H1 (cell line): ENCODE results near the gene ACP2. TPM values are rescaled to one million over a fixed set of nuclear protein-coding genes. Genes with fewer than 3 reads are reported as not detected.
"Not testable (repeated sequence)": the region's sequence is repeated elsewhere in the genome, so short reads cannot be mapped to it uniquely, and the experiment has no call there.

Experiments
- CTCF ChIA-PET: fragments of 300-600 bp; sonication (Branson Sonifier 250); formaldehyde crosslinking; loops from one replicate; lab custom pipeline; 2021; ENCODE audit not compliant: partially characterized antibody; lab: Charles Lee
- POLR2A ChIA-PET: fragments of 300-600 bp; sonication (Branson Sonifier 250); formaldehyde crosslinking; loops from one replicate; lab custom pipeline; 2021; ENCODE audit warnings: inconsistent platforms; ENCODE audit not compliant: partially characterized antibody; lab: Charles Lee
- DNase-seq, 2 experiments: peaks; one replicate each; pipeline versions ENCODE4 v3.0.0 to v3.0.0-alpha.2; 2010 to 2022; ENCODE audit warnings: low spot score in 2 of 2, low read depth in 1 of 2, mixed read lengths in 1 of 2
- FAIRE-seq: peaks from 2 replicates; lab custom pipeline; 2011; peaks lifted over from hg19 to GRCh38; lab: Jason Lieb, UNC
- H2AFZ ChIP-seq: 2 replicates; pipeline ENCODE4 v1.8.1; 2012; ENCODE audit warnings: low read length, inconsistent platforms
- H2AK5ac ChIP-seq: 2 replicates; pipeline ENCODE4 v1.6.1; 2013; ENCODE audit warnings: low read depth, low read length
- H2BK120ac ChIP-seq: replicated peaks from 2 replicates; pipeline ENCODE3; 2013; ENCODE audit warnings: low read depth, low read length, inconsistent platforms
- H2BK12ac ChIP-seq: 2 replicates; pipeline ENCODE4 v1.6.1; 2013; ENCODE audit warnings: low read depth, low read length
- H2BK15ac ChIP-seq: 2 replicates; pipeline ENCODE4 v1.6.1; 2013; ENCODE audit warnings: low read length
- H2BK20ac ChIP-seq: 2 replicates; pipeline ENCODE4 v1.6.1; 2013; ENCODE audit warnings: low read length
- H2BK5ac ChIP-seq: 2 replicates; pipeline ENCODE4 v1.6.1; 2013; ENCODE audit warnings: low read depth, low read length
- H3K14ac ChIP-seq: 2 replicates; pipeline ENCODE4 v1.6.1; 2013; ENCODE audit warnings: inconsistent platforms; ENCODE audit not compliant: insufficient read length
- H3K18ac ChIP-seq: 2 replicates; pipeline ENCODE4 v1.6.1; 2013; ENCODE audit warnings: low read length; ENCODE audit errors: extremely low read depth
- H3K23ac ChIP-seq: 2 replicates; pipeline ENCODE4 v1.6.1; 2013; ENCODE audit warnings: inconsistent platforms; ENCODE audit not compliant: insufficient read length
- H3K23me2 ChIP-seq: 2 replicates; pipeline ENCODE4 v1.6.1; 2013; ENCODE audit warnings: low read depth, low read length
- H3K27ac ChIP-seq: 2 replicates; pipeline ENCODE4 v1.6.1; 2011; ENCODE audit warnings: low read depth, low read length, inconsistent platforms
- H3K27me3 ChIP-seq, 4 experiments: replicated peaks in 1 of 4; 1 replicate in 1 of 4; 2 replicates in 3 of 4; pipeline versions ENCODE4 v1.6.1 to v1.8.1; 2011 to 2013; ENCODE audit warnings: low read length in 3 of 4, mild to moderate bottlenecking in 3 of 4, inconsistent platforms in 2 of 4, mixed read lengths in 2 of 4, moderate library complexity in 1 of 4; ENCODE audit not compliant: control insufficient read depth in 3 of 4, insufficient read depth in 3 of 4; ENCODE audit errors: extremely low read depth in 1 of 4
- H3K36me3 ChIP-seq, 4 experiments: 2 replicates each; pipeline versions ENCODE4 v1.6.1 to v1.8.1; 2011 to 2013; ENCODE audit warnings: mild to moderate bottlenecking in 4 of 4, low read length in 3 of 4, moderate library complexity in 2 of 4, control low read depth in 1 of 4, inconsistent platforms in 1 of 4; ENCODE audit not compliant: insufficient read depth in 4 of 4, control insufficient read depth in 2 of 4
- H3K4ac ChIP-seq: replicated peaks from 2 replicates; pipeline ENCODE3; 2013; ENCODE audit warnings: low read length, low read depth, mixed read lengths, inconsistent platforms; ENCODE audit not compliant: insufficient read length
- H3K4me1 ChIP-seq, 4 experiments: replicated peaks in 1 of 4; 1 replicate in 1 of 4; 2 replicates in 3 of 4; pipeline versions ENCODE4 v1.6.1 to v1.8.1; 2011 to 2013; ENCODE audit warnings: low read length in 3 of 4, inconsistent platforms in 2 of 4, mixed read lengths in 1 of 4; ENCODE audit not compliant: insufficient read depth in 4 of 4, control insufficient read depth in 3 of 4
- H3K4me2 ChIP-seq, 2 experiments: 2 replicates each; pipeline versions ENCODE4 v1.6.1 to v1.8.1; 2011 to 2013; ENCODE audit warnings: low read depth in 2 of 2, low read length in 2 of 2, control low read depth in 1 of 2, inconsistent platforms in 1 of 2, mild to moderate bottlenecking in 1 of 2; ENCODE audit not compliant: insufficient read depth in 1 of 2
- H3K4me3 ChIP-seq, 4 experiments: fragments of 200-600, 300-600 bp in 1 of 4; sonication (generic), shearing (Covaris generic), sonication (Bioruptor Twin) in 1 of 4; 2 replicates each; pipeline versions ENCODE4 v1.5.1 to v1.8.1; 2011 to 2016; ENCODE audit warnings: low read length in 4 of 4, low read depth in 3 of 4, control low read depth in 2 of 4, inconsistent platforms in 2 of 4, mild to moderate bottlenecking in 2 of 4, mixed read lengths in 1 of 4, moderate library complexity in 1 of 4; ENCODE audit not compliant: insufficient read depth in 2 of 4; ENCODE audit errors: extremely low read depth in 1 of 4
- H3K56ac ChIP-seq: replicated peaks from 2 replicates; pipeline ENCODE3; 2013; ENCODE audit warnings: low read depth, mild to moderate bottlenecking, mixed read lengths, low read length, inconsistent platforms; ENCODE audit not compliant: insufficient read length
- H3K79me1 ChIP-seq: 2 replicates; pipeline ENCODE4 v1.6.1; 2013; ENCODE audit warnings: low read depth, low read length, control low read depth
- H3K79me2 ChIP-seq, 2 experiments: 2 replicates each; pipeline versions ENCODE4 v1.6.1 to v1.8.1; 2012 to 2013; ENCODE audit warnings: low read length in 2 of 2, mild to moderate bottlenecking in 2 of 2, inconsistent platforms in 1 of 2; ENCODE audit not compliant: insufficient read depth in 2 of 2, control insufficient read depth in 1 of 2
- H3K9ac ChIP-seq, 4 experiments: replicated peaks in 1 of 4; 1 replicate in 1 of 4; 2 replicates in 3 of 4; pipeline versions ENCODE4 v1.6.1 to v1.8.1; 2011 to 2013; ENCODE audit warnings: low read depth in 3 of 4, low read length in 3 of 4, control low read depth in 2 of 4, mild to moderate bottlenecking in 2 of 4, moderate library complexity in 2 of 4, inconsistent platforms in 1 of 4; ENCODE audit errors: extremely low read depth in 1 of 4
- H3K9me3 ChIP-seq, 2 experiments: 2 replicates each; pipeline versions ENCODE4 v1.6.1 to v1.8.1; 2012 to 2013; ENCODE audit warnings: mild to moderate bottlenecking in 2 of 2, moderate library complexity in 2 of 2, control low read depth in 1 of 2, inconsistent platforms in 1 of 2, low read depth in 1 of 2, low read length in 1 of 2, mixed read lengths in 1 of 2; ENCODE audit not compliant: insufficient read depth in 2 of 2
- H4K20me1 ChIP-seq, 2 experiments: replicated peaks in 1 of 2; 2 replicates each; pipeline versions ENCODE3 to v1.8.1; 2011 to 2013; ENCODE audit warnings: inconsistent platforms in 2 of 2, low read length in 2 of 2, mild to moderate bottlenecking in 1 of 2; ENCODE audit not compliant: insufficient read depth in 2 of 2, control insufficient read depth in 1 of 2
- H4K5ac ChIP-seq: 2 replicates; pipeline ENCODE4 v1.6.1; 2013; ENCODE audit warnings: low read length, low read depth, mixed read lengths, inconsistent platforms; ENCODE audit not compliant: insufficient read length
- H4K8ac ChIP-seq: 2 replicates; pipeline ENCODE4 v1.8.0; 2013; ENCODE audit warnings: mild to moderate bottlenecking, moderate library complexity, low read length, inconsistent platforms; ENCODE audit not compliant: insufficient read depth; ENCODE audit errors: extremely low read depth
- H4K91ac ChIP-seq: replicated peaks from 2 replicates; pipeline ENCODE3; 2013; ENCODE audit warnings: low read length, mixed read lengths, inconsistent platforms; ENCODE audit not compliant: insufficient read length
- WGBS, 2 experiments: shearing (Covaris generic) in 1 of 2; methylation state at CpG; one replicate each; pipeline versions ENCODE4 v1.1.6 to v1.1.7; 2013 to 2015; ENCODE audit warnings: low lambda C conversion rate in 2 of 2, mixed read lengths in 2 of 2, inconsistent platforms in 1 of 2, low coverage in 1 of 2, missing lambda C conversion rate in 1 of 2; ENCODE audit not compliant: insufficient replicate concordance in 2 of 2, insufficient coverage in 1 of 2, insufficient read length in 1 of 2; ENCODE audit errors: extremely low coverage in 1 of 2, missing lambda C conversion rate in 1 of 2; 5-methylcytosine and 5-hydroxymethylcytosine counted together
- polyA plus RNA-seq, 7 experiments: library from polyadenylated mRNA; depleted of rRNA in 3 of 7; stranded (reverse) in 5 of 7; unstranded in 2 of 7; fragments of >200 nt in 5 of 7; fragments of 200-250 nt in 2 of 7; gene quantifications; 1 replicate in 5 of 7; 2 replicates in 1 of 7; 4 replicates in 1 of 7; pipeline versions ENCODE4 v1.2.1 to v1.2.3, GENCODE V29; 2011 to 2013; ENCODE audit warnings: missing spikeins in 2 of 7, mixed read lengths in 2 of 7
- total RNA-seq: library from RNA; stranded (reverse); fragmentation: NEBNext Ultra II Directional; extraction: Animal tissue kit (Norgen Biotek cat#: 25700); gene quantifications from 2 replicates; pipeline ENCODE4 v1.2.1, GENCODE V29; 2021

The ACP2 gene
- total and polyA plus RNA-seq, 2 of the 8 experiments (the other 6 are each of a cell fraction or from before 2014, with no cell fraction given): 17.8 to 19.8 TPM

GRCh38 chr11:47206577-47206976, 42.0 kb downstream of the ACP2 start:
- H3K36me3 ChIP-seq, H2AFZ ChIP-seq, H3K4ac ChIP-seq, H2BK120ac ChIP-seq, H3K56ac ChIP-seq, H2BK20ac ChIP-seq, H3K4me2 ChIP-seq, H3K27me3 ChIP-seq, H4K8ac ChIP-seq, DNase-seq, H2AK5ac ChIP-seq, H4K5ac ChIP-seq, H3K79me2 ChIP-seq, H4K20me1 ChIP-seq, H4K91ac ChIP-seq, H3K18ac ChIP-seq, H3K27ac ChIP-seq, FAIRE-seq, H2BK15ac ChIP-seq, H2BK5ac ChIP-seq, H3K9ac ChIP-seq, H3K79me1 ChIP-seq, H3K4me1 ChIP-seq, H3K9me3 ChIP-seq, H2BK12ac ChIP-seq, H3K4me3 ChIP-seq, H3K14ac ChIP-seq, H3K23ac ChIP-seq, H3K23me2 ChIP-seq: not testable (repeated sequence)
- ChIA-PET POLR2A (interaction anchor here (0.7 to 4.1 kb wide), 2 partner anchors 19 to 634 kb away, joined by 4 to 23 read pairs; partner anchors contain the start of gene PACSIN3), CTCF (interaction anchor here (1.3 to 21.5 kb wide), 2 partner anchors 26 to 38 kb away, joined by 3 to 247 read pairs; partner anchors contain the start of genes ARFGAP2 and PACSIN3)
- WGBS, 2 experiments: 97% methylated on average over 3 of the region's 5 CpGs; no CpG with 5 or more reads in 1 of the 2 experiments
